GM19025 (cell line): Measurements from ENCODE around the gene FAT2.
"Not testable (repeated sequence)": the region's sequence is repeated elsewhere in the genome, so short reads cannot be mapped to it uniquely, and the experiment has no call there.

ENCODE experiments used
- ATAC-seq: cut with Tn5 transposase; IDR thresholded peaks from one replicate; pipeline ENCODE4 v1.9.1; 2021; ENCODE audit warnings: mild to moderate bottlenecking, low read depth, moderate library complexity; ENCODE audit not compliant: unreplicated experiment

FAT2 gene

DNA sequence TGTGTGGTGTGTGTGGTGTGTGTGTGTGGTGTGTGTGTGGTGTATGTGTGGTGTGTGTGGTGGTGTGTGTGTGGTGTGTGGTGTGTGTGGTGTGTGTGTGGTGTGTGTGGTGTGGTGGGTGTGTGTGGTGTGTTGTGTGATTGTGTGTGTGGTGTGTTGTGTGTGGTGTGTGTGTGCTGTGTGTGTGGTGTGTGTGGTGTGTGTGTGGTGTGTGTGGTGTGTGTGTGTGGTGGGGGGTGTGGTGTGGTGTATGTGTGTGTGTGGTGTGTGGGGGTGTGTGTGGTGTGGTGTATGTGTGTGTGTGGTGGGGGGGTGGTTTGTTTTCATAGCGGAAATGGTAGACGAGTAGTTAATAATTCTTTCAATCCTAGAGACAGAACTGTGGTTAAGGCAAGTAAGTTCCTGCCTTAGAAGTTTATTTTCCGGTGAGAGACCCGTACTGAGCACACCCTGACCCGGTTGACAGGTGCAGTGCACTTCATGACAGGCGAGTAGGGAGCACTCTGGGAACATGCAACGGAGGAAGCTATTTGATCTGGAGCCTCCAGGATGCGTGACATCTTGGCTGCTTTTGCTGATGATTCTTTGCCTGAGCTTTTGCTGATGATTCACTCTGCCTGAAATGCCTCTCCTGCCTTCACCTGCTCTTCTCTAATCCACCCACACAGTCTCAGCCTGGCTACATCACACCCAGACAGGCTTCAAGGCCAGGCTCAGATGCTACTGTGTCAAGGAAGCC is 21.7 kb upstream of the FAT2 start:
- ATAC-seq: peak; percentile 69

DNA sequence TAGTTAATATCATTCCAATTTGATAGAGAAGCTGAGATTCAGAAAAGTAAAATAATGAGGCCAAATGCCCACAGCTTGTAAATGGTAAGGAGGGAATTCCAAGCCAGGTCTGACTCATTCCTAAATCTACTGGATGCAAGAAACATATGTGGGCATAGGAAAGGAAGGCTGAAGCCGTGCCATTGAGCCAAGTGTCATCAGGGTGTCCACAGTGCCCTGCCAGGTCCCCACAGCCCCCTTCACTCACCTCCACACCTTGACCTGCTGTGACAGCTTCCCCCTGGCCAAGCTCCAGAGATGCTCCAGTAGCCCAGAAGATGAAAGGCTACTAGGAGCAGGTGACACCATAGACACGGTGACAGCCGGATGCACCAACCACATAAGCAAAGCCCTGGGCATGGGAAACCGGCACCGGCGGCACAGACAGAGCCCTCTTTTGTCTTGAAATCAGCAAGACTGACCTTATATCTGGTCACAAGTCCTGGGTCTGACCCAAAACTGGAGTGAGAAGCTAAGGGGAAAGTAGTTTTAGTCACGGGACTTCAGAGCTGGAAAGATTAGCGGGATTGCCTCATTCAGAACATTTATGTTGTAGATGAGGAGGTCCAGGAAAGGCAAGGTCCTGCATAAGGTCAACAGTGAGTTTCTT is 20.1 kb upstream of the FAT2 start:
- ATAC-seq: no peak

DNA sequence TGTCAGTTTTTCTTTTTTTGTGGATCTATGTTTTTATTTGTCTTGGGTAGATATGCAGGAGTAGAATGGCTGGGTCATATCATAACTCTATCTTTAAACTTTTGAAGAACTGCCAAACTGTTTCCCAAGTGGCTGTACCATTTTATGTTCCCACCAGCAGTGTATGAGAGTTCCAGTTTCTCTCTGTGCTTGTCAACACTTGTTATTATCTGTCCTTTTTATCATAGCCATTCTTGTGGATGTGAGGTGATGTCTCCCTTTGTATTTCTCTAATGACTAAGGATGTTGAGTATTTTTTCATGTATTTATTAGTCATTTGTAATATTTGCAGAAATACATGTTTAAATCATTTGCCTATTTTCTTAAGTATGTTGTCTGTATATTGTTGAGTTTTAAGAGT is 17.4 kb upstream of the FAT2 start:
- ATAC-seq: no peak

DNA sequence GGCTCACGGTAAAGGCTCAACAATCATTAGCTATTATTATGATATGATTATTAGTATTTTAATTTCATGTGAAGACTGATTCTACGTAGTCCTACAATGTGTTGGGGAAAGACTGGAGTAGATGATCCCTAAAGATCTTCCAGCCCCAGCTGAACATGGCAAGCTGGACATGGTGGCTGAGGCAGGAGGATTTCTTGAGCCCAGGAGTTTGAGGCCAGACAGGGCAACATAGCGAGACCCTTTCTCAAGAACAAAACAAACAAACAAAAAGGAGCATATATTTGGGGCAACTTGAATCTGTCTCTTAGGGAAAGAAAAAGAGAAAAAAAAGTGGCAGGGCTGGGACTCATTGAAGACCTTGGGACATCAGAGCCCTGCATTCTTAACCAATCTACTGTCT is 16.2 kb upstream of the FAT2 start:
- ATAC-seq: no peak

DNA sequence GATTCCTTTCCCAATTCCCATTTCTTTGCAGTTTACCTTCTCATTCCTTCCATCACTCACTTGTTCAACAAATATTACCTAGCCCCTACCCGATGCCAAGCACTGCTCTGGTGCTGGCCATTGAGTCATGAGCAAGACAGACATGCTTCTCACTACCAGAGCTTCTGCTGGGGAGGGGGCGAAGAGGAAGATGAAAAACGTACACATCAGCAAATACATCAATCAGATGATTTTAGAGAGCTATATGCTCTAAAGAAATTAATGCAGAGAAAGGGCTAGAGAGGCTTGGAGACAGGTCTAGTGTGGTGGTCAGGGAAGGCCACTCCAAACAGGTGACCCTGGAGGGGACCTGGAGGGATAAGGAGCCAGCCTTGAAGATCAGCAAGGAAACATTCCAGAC is 14.4 kb upstream of the FAT2 start:
- no peak for ATAC-seq

DNA sequence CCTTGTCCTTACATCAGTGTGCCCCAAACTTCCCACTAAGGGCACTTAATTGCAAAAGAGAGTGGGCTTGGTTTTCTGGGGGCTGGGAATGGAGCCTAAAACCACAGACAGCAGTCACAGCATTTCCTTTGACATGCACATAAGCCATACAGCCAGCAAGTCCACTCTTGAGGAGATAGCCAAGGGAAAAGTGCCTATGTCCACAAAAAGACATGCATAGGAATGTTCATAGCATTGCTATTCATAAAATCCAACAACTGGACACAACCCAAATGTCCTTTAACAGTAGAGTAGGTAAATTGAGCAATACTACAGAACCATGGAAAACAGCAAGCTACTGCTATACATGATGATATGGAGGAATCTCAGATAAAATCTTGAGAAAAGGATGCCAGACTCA is 11.7 kb upstream of the FAT2 start:
- ATAC-seq: no peak

DNA sequence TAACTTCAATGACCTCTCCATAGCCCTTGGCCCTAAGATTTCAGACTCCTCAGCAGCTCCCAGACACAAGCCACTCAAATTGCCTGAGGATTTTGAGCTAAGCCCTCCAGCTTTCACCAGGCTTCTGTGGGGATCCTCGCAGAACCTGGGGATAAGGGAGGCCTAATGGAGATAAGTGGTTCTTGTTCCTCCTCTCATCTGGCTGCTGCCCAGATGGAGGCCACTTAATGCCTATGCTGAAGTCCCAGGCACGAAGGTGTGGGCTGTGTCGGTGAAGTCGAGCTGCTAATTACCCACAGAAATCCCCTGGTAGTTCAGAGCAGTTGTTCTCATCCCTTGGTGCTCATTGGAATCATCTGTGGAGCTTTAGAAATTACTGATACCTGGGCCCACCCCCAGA is 10.3 kb upstream of the FAT2 start:
- ATAC-seq: no peak

DNA sequence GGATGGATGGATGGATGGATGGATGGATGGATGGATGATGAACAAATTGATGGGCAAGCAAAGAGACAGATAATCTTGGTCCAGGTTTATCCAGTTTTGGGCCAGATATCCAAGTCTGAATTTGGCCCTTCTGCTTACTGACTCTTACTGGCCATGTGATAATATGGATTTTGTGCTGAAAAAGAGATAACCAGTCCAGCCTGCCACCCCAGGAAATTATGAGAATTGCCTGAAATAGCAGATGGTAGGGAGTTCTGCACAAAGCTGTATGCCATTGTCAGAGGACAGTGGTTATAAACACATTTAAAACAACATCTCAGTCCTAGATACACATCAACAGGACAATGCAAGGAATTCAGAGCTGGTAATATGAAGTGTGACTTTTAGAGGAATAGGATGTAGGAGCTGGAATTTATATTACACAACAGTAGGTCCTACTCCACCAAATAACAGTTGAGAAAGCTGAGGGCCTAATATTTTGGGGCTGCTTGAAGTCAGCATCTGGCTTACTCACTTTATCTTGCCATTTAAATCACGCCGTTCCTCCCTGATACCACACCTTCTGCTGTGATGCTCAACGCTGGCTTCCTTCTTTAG is 9.0 kb upstream of the FAT2 start:
- no peak for ATAC-seq

DNA sequence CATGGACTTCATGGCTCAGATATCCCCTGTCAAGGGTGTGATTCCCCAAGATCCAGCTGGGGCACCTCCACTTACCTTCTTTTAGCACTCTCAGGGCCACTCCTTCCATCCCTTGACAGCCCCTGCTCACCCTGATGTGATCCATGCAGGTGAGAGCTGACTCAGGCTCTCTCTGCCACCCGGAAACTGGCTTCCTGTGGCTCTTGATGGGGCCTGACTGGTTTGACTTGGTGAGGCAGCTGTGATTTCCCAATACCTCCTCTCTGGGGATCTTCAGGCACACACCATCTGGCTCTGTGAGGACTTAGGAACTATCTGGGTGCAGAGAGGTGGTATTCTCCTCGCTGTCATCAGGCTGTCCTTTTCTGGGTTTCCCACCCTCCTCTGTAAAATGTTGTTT is 7.9 kb upstream of the FAT2 start:
- no peak for ATAC-seq

DNA sequence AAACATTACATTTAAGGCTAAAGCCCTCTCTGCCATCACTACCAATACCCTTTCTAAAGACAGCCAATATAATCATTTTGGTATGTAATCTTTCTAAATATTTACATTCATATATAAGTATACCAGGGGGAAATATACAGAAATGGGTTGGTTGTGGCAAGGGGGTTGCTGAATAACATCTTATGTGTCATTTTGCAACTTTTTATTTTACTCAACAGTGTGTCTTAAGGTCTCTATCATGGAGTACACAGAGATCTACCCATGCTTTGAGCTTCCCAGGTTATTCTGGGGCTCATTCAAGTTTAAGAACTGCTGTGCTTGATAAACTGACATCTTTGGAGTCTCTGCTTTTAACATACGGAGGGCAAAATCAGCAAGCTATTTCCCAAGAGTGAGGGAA is 7.4 kb upstream of the FAT2 start:
- ATAC-seq: no peak

DNA sequence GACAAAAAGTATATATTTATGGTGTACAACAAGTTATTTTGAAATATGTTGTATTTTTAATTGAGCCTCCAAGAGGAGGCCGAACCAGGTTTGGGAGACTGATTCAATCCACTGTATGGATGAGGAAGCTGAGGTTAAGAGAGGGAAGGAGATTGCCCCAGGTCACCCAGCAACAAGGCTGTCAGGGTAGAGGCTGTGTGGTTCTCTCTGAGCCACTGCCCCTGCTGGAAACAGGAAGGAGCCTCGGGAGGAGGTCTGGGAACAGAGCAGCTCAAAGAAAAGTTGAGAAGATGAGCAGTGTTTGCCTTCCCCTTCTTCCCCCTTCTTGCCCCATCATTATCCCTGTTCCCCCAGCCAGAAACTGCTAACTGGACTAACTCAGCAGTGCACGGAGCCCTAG is 6.6 kb upstream of the FAT2 start:
- ATAC-seq: no peak

DNA sequence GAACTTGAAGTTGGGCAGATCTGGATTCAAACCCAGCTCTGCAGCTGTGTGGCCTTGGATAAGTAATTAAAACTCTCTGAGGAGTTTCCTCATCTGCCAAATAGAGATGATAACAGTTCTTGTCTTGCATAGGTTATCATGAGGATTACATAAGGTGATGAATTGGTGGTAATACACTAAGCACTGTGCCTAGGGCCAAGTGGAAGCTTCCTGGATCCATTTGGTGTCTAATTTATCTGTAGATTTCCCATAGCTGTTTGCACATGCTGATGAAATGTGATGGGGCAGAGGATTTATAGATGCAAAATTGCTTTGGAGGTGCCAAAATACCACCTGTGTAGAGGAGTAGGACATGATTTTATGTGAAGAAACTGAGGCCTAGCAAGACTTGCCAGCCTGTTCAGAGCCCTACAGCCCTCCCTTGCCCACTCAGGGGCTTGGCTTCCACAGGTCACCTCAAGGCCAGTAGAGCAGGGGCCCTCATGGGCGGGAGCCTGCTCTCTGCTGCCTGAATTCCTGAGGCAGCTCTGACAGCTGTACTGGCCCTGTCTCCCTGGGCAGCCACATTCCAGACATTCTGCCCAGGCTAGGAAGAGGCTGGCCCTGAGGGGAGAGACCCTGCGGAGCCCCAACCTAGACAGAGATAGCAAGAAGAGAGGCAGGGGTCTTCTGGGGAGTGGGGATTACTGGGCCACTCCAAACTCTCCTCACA is 5.9 kb upstream of the FAT2 start:
- ATAC-seq: no peak

DNA sequence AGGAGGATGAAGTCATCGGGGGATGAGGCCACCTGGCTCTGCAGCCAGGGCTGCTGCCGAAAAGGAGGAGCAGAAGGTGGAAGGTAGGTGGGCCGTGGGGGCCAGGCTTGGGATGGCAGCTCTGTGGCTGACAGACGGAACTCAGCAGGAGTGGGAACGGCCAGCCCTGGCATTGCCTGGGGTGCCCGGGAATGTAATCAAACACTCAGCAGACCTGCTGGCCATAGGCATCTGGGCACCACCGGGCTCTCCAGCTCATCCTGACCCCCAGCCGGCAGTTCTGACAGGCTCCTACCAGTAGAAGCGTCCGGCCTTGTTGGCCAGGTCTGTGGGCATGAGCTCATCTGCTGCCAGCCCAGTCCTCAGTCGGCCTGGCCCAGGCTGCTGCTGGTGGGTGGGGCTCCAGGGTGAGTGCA is 4.3 kb upstream of the FAT2 start:
- no peak for ATAC-seq

DNA sequence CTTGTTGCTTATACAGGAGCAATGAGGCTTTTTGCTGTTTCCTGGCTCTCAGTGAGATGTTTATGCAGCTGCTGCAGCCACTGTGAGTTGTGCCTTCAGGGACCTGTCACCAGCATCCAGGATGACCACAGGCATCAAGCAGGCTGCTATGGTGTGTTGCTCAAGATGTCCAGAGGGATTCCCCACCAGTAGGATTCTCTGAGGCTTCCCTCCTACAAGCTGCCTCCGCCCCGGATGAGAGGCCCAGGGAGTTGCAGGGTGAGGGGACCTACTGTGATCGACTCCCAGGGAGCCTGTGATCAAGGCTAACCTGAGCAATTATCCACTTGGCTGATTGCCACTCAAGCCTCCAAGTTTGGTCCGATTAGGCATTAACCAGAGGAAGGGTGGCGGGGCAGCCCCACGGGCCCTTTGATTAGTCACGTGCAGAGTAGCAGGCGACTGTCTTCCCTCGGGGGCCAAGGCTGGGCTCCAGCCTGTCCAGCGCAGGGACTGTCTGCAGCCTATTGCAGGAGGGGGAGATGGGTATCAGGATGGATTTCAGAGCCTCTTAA is 1.8 kb upstream of the FAT2 start:
- ATAC-seq: peak; percentile 60

DNA sequence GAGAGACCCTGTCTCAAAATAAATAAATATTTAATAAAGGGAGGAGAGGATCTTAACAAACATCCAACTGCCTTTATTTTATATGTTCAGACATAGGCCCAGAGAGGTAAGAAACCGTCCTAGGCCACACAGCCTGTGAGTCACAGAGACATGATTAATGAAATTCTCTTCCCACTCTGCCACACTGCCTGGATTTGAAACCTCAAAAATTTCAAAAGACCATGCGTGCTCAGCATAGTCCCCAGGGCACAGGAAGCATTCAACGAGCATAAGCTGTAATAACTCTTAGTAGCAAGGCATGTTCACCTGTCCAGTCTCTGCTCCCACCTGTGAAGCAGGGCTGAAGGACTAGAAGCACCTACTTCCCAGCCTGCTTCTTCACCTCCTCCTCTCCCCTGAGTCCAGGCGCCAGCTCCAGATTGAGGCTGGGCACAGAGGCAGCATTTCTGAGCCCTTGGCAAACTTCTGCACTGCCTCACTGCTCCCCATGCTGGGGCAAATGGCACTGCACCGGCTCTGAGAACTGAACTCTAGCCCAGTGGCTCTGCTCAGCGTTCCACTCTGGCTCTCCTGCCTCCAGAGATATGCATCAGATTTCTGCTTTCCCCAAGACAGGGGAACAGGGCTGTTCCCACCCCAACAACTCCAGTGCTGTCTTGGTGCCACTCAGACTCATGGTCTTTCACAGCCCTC is 1.1 kb downstream of the FAT2 start:
- ATAC-seq: no peak

DNA sequence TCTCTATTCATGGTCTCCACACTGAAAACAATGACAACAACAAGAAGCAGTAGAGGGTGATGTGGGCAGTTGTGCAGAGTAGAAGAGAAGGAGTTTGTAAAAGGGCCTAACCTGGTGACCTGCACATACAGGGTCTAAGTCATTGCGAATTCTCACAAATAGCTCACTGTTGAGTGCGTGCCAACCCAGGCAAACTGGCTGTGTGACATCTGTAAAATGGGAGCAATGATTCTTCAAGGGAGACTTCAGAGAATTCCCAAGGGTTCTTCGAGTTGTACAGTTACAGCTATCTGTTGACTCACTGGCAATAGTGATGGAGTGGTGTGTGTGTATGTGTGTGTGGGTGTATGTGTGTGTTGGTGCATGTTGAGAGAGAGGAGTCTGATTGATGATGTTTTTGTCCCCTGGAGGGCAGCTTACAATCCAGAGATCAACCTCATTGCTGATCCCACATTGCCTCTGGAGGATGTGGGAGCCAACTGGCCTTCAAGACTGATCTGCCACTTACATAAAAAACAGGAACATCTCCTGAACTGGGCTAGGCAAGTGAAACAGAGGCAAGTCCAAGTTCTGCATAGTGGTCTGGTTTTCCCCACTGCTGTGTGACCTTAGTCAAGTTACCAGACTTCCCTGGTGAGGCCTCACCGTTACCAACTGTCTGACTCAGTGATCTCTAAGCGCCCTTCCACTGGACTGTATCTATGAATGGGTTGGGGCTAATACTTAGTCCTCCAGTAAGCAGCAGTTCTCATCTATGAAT is 3.2 kb downstream of the FAT2 start:
- ATAC-seq: no peak

DNA sequence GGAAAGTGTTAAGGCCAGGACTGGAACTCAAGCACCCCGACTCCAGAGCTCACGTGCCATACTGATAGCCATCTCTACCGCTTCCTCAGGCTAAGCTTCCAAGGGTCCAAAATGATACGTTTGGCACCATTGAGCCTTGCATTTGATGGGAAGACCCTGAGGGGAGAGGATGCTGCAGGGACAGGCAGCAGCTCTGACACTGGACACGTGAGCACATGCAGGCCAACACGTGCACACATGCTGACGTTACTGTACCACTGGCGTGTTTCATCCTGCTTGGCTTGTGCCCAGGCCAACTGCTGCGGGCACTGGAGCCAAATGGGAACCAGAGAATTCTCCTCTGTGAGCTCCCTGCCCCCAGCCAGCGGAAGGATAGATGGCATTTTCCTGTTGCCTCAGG is 5.2 kb downstream of the FAT2 start:
- no peak for ATAC-seq

DNA sequence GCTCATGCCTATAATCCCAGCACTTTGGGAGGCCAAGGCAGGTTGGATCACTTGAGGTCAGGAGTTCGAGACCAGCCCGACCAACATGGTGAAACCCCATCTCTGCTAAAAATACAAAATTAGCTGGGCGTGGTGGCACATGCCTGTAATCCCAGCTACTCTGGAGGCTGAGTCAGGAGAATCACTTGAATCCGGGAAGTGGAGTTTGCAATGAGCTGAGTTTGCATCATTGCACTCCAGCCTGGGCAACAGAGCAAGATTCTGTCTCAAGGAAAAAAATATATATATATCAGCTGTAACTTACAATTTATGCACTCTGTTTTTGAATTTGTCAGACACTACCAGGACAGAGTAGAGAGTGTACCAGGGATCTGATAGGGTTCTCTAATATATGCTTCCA is 5.8 kb downstream of the FAT2 start:
- not testable (repeated sequence) for ATAC-seq

DNA sequence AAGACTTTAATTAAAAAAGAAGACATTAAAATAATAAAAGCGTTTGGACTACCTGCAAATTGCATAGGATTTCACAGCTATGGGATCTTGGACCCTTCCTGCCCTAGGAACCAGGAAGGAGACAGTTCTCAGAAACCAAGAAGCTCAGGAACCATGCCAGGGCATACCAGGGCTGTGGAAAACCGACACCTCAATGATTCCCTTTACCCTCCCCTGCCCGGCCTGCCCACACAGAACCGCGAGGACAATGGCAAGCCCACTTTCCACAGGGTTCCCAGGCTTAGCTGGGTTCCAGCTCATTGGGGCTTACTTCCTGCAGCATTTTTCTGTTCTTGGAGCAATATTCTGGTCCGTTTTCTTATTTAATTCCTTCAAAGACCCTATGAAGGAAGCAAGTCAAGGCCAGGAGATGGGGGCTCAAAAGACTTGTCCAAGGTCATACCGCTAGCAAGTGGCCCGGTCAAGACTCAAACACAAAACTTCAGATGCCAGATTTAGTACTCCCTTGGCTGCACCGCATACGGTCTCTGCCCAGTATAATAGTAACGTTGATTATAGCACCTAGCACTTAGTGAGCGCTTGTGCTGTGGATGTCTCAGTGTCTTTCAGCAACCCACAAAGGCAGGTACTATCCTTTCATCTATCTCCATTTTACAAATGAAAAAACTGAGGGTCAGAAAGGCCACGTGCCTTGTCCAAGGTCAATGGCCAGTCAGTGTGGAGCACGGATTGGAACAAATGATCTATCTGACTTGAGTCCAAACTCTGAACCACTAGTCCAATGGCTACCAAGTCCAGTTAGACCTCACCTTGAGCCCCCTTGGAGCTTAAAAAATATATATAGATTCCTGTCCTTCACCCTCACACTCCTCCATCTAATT is 6.8 kb downstream of the FAT2 start:
- no peak for ATAC-seq
